CMK (cell line): ENCODE measurements around the gene IZUMO3.
"Not testable (repeated sequence)": the region's sequence is repeated elsewhere in the genome, so short reads cannot be mapped to it uniquely, and the experiment has no call there.

Experiments
- DNase-seq: peaks from one replicate; pipeline ENCODE4 v3.0.0-alpha.2; 2010; ENCODE audit warnings: low read depth

IZUMO3 gene

GRCh38 chr9:24545847-24546522 lies at the start of gene IZUMO3:
IZUMO3 (minus strand) TSS chr9:24545897; CDS start chr9:24545649, 248 bp downstream.
- DNase-seq = no peak

GRCh38 chr9:24594234-24594850 lies 48.6 kb upstream of the IZUMO3 start:
- DNase-seq = no peak

GRCh38 chr9:24590432-24590831 lies 44.7 kb upstream of the IZUMO3 start:
- DNase-seq = no peak

GRCh38 chr9:24587883-24588282 lies 42.2 kb upstream of the IZUMO3 start:
- DNase-seq = no peak

GRCh38 chr9:24582146-24583126 lies 36.7 kb upstream of the IZUMO3 start:
- no peak for DNase-seq

GRCh38 chr9:24580005-24580404 lies 34.3 kb upstream of the IZUMO3 start:
- DNase-seq = not testable (repeated sequence)

GRCh38 chr9:24572406-24572805 lies 26.7 kb upstream of the IZUMO3 start:
- no peak for DNase-seq

GRCh38 chr9:24561957-24562356 lies 16.3 kb upstream of the IZUMO3 start:
- DNase-seq = no peak

- DNase-seq = no peak
Observed at GRCh38 chr9:24553183-24553552, 7.5 kb upstream of the IZUMO3 start.

- DNase-seq = no peak
Observed at GRCh38 chr9:24552526-24553182, 7.0 kb upstream of the IZUMO3 start.

GRCh38 chr9:24545285-24545684 lies 412 bp downstream of the IZUMO3 start:
- no peak for DNase-seq

GRCh38 chr9:24518545-24518944 lies 27.2 kb downstream of the IZUMO3 start:
- DNase-seq = no peak

- no peak for DNase-seq
Observed at GRCh38 chr9:24516463-24516862, 29.2 kb downstream of the IZUMO3 start.

- no peak for DNase-seq
Observed at GRCh38 chr9:24509850-24510249, 35.8 kb downstream of the IZUMO3 start.

GRCh38 chr9:24504521-24504920 lies 41.2 kb downstream of the IZUMO3 start:
- DNase-seq = no peak

GRCh38 chr9:24502206-24502937 lies 43.3 kb downstream of the IZUMO3 start:
- no peak for DNase-seq

GRCh38 chr9:24500761-24501160 lies 44.9 kb downstream of the IZUMO3 start:
- no peak for DNase-seq

- no peak for DNase-seq
Observed at GRCh38 chr9:24498632-24499031, 47.1 kb downstream of the IZUMO3 start.

- no peak for DNase-seq
Observed at GRCh38 chr9:24497671-24498070, 48.0 kb downstream of the IZUMO3 start.
